ENCODE measurements around the gene MAP7D1. TPM values are rescaled to one million over a fixed set of nuclear protein-coding genes. Genes with fewer than 3 reads are reported as not detected.

The MAP7D1 gene
- total RNA-seq, 1 donor = 142 TPM

DNA sequence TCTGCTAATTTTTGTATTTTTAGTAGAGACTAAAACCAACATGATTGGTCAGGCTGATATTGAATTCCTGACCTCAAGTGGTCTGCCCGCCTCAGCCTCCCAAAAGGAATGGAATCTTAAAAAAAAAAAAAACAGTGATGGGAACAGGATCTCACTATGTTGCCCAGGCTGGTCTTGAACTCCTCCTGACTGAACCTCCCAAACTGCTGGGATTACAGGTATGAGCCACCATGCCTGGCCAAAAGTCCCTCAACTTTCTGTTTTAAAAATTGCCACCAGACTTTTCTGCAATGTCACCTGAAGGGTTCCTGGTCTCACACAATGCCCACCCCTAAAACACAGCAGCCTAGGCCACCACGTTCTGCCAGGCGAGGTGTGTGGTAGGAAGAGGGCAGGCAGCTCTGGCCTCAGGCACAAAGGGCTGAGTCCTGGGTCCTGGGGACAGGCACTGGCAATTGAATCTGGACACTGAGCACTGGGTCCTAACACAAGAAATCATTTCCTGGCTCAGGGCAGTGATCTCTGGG is 47.1 kb downstream of the MAP7D1 start:
- TF ChIP-seq, protein P1, sequence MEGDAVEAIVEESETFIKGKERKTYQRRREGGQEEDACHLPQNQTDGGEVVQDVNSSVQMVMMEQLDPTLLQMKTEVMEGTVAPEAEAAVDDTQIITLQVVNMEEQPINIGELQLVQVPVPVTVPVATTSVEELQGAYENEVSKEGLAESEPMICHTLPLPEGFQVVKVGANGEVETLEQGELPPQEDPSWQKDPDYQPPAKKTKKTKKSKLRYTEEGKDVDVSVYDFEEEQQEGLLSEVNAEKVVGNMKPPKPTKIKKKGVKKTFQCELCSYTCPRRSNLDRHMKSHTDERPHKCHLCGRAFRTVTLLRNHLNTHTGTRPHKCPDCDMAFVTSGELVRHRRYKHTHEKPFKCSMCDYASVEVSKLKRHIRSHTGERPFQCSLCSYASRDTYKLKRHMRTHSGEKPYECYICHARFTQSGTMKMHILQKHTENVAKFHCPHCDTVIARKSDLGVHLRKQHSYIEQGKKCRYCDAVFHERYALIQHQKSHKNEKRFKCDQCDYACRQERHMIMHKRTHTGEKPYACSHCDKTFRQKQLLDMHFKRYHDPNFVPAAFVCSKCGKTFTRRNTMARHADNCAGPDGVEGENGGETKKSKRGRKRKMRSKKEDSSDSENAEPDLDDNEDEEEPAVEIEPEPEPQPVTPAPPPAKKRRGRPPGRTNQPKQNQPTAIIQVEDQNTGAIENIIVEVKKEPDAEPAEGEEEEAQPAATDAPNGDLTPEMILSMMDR (IDR thresholded peaks at IDR 0.05; ENCODE audit: insufficient read depth, low read depth, low read length) = no peak
- DNase-seq (ENCODE audit: low read depth) = no peak
- no peak overlapping the region for H3K4me3 ChIP-seq (ENCODE audit: low read depth, low read length)

- peak; percentile 80 for DNase-seq (ENCODE audit: low read depth)
- H3K4me3 ChIP-seq (ENCODE audit: low read depth, low read length) = no peak overlapping the region
- TF ChIP-seq, protein P1 (IDR thresholded peaks at IDR 0.05; ENCODE audit: insufficient read depth, low read depth, low read length) = no peak
Observed at GRCh38 chr1:36203554-36204346, 47.8 kb downstream of the MAP7D1 start.

DNA sequence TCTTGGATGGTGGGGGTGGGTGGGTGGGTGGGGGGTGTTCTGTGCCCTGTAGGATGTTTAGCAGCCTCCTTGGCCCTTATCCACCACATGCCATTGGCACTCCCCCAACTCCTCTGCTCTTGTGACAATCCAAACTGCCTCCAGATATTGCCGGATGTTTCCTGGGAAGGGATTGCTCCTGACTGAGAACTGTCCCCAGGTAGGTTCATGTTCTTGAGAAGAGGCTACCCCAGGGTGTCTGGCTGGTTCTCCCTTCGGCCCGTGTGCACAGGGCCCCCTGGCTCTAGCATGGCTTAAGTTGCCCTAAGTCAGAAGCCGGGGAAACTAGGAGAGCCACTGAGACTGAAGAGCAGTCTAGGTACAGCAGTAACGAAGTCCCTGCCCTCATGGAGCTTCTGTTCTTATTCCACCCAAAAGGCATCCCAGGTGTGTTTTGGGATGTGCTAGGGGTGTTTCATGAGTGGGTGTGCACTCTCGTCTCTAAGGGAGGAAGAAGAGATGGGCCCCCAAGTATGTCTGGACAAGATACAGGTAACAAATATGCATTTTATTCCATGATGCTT is 48.5 kb downstream of the MAP7D1 start:
- TF ChIP-seq, protein P1 (IDR thresholded peaks at IDR 0.05; ENCODE audit: insufficient read depth, low read depth, low read length) = no peak
- peak; percentile 51 for DNase-seq (ENCODE audit: low read depth)
- H3K4me3 ChIP-seq (ENCODE audit: low read depth, low read length) = no peak overlapping the region

- TF ChIP-seq, protein P1 (IDR thresholded peaks at IDR 0.05; ENCODE audit: insufficient read depth, low read depth, low read length) = no peak
- DNase-seq (ENCODE audit: low read depth) = no peak
- no peak overlapping the region for H3K4me3 ChIP-seq (ENCODE audit: low read depth, low read length)
Observed at GRCh38 chr1:36206323-36206858, 50.4 kb downstream of the MAP7D1 start.

GRCh38 chr1:36207339-36207738 is 51.4 kb downstream of the MAP7D1 start:
- DNase-seq (ENCODE audit: low read depth) = peak; percentile 37
- no peak overlapping the region for H3K4me3 ChIP-seq (ENCODE audit: low read depth, low read length)
- TF ChIP-seq, protein P1 (IDR thresholded peaks at IDR 0.05; ENCODE audit: insufficient read depth, low read depth, low read length) = no peak

DNA sequence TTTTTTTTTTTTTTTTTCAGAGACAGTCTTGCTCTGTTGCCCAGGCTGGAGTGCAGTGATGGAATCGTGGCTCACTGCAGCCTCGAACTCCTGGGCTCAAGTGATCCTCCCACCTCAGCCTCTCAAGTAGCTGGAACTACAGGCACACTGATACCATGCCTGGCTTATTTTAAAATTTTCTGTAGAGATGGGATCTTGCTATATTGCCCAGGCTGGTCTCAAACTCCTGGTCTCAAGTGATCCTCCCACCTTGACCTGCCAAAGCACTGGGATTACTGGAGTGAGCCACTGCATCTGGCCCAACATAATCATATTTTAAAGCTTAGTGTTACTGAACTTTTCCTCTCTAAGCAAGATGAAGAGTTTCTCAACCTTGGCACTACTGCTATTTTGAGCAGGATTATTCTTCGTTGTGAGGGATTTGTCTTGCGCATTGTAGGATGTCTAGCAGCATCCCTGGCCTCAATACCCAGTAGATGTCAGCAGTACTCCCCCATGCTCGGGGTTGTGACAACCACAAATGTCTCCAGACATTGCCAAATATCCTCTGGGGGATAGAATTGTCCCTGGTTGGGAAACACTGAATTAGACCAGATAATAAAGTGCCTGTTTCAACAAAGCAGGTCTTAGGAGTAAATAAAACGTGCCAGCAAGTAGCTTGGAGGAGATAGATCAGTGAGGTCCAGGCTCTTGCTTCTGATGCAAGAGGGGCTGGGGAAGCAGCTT is 53.2 kb downstream of the MAP7D1 start:
- DNase-seq (ENCODE audit: low read depth) = peak; percentile 69
- TF ChIP-seq, protein P1 (IDR thresholded peaks at IDR 0.05; ENCODE audit: insufficient read depth, low read depth, low read length) = no peak

More for the DNA sequence above, 53.2 kb downstream of the MAP7D1 start:
- H3K4me3 ChIP-seq (ENCODE audit: low read depth, low read length) = no peak overlapping the region

Data from fibroblast of villous mesenchyme (primary cell).